Eye (tissue), 1 donor: ENCODE measurements around the gene SERPINA4.

Experiments used
- DNase-seq: peaks from one replicate; pipeline ENCODE4 v3.0.0-alpha.2; 2015

The SERPINA4 gene

DNA sequence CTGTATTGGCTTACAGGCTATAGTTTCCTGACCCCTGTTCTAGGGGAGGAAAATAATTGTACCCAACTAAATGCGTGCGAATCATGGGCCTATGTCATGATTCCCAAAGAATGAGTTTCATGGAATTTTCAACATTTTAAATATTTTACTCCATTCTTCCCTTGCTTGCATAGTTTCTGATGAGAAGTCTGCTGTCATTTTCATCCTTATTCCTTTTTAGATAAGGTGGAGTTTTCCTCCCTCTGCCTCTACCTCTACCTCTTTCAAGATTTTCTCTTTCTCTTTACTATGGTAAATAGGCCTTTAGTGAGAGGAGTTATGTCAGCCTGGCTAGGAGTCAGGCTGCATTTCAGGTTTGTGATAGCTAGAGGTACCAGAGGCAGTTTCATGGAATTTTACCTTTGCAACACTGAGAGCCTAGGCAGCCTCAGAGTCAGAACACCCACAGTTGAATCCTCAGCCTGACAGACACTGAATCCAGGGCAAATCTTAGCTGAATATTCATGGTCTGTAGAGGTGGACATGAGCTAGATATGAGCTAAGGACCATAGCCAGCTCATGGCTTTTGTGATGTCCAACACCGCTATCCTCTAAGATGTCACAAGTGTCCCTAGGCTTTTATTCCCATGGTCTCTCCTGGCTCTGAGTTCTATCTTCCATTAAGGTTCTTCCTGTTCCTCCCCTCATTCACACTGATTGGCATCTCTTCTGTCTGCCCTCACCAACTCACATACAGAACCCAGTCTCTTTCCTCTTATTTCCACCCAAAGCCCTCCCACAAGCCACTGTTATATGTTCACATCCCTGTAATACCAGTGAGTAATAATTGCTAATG is 57.0 kb downstream of the SERPINA4 start:
- no peak for DNase-seq

DNA sequence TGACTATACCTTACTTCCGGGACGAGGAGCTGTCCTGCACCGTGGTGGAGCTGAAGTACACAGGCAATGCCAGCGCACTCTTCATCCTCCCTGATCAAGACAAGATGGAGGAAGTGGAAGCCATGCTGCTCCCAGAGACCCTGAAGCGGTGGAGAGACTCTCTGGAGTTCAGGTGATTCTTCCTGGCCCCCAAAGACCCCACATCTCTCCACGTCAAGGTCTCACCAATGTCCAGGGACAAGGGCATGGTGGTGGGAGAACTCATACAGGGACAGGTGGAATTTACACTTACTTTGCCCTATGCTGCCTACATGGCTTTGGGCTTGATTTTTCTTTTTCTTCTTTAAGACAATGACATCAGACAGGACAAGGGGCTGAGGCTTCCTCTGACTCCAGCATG is 58.1 kb downstream of the SERPINA4 start:
- no peak for DNase-seq
